Fibroblast of villous mesenchyme (primary cell): ENCODE data around the gene SMIM28. TPM values are rescaled to one million over a fixed set of nuclear protein-coding genes. Genes with fewer than 3 reads are reported as not detected.

Experiments
- DNase-seq: peaks from one replicate; pipeline ENCODE4 v3.0.0-alpha.2; 2010; ENCODE audit warnings: low read depth
- H3K4me3 ChIP-seq: 2 replicates; pipeline ENCODE4 v1.5.1; 2011; ENCODE audit warnings: low read depth, mild to moderate bottlenecking, low read length
- total RNA-seq: library from RNA; depleted of rRNA; stranded (reverse); fragments of >200 nt; gene quantifications from 2 replicates; pipeline ENCODE4 v1.2.3, GENCODE V29; 2012
- TF ChIP-seq, protein P1 (sequence below): IDR thresholded peaks from 2 replicates; pipeline ENCODE4 v1.5.1; 2012; ENCODE audit warnings: low read depth, mild to moderate bottlenecking, low read length; ENCODE audit not compliant: insufficient read depth

Gene SMIM28
- total RNA-seq, 1 donor: not detected

DNA sequence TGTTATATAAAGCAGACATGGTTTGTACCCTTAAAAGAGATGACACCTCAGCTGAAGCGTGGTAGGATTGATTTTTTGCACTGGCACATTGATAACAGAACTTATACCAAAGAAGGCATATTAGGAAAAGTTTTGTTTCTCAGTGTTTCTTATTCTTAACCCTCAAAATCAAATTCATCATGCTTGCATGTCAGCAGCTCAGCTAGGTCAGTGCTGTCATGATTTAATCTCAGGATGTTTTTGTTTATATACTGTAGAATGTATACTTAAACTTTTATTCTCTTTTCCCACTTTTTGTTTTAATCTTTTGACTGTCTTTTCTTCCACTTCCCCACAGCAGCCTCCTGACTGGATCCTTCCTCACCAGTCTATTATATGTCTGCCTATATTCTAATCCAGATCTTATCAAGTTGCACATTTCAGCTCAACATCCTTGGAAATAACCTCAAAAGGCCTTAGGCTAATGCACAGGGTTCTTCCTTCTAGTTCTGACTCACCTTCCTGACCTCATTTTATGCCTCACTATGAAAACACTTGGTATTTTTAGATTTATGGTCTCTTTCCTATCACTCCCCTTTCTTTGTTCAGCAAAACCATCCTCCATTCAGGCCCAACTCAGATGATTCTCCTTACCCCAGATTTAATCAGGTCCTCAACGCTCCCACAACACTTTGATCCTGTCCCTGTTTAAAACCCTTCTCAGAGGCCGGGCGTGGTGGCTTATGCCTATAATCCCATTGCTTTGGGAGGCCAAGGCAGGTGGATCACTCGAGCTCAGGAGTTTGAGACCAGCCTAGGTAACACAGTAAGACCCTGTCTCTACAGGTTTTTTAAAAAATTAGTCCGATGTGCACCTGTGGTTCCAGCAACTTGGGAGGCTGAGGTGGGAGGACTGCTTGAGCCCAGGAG lies 33.5 kb downstream of the SMIM28 start:
- no peak overlapping the region for H3K4me3 ChIP-seq
- peak; percentile 51 for DNase-seq
- TF ChIP-seq, protein P1, sequence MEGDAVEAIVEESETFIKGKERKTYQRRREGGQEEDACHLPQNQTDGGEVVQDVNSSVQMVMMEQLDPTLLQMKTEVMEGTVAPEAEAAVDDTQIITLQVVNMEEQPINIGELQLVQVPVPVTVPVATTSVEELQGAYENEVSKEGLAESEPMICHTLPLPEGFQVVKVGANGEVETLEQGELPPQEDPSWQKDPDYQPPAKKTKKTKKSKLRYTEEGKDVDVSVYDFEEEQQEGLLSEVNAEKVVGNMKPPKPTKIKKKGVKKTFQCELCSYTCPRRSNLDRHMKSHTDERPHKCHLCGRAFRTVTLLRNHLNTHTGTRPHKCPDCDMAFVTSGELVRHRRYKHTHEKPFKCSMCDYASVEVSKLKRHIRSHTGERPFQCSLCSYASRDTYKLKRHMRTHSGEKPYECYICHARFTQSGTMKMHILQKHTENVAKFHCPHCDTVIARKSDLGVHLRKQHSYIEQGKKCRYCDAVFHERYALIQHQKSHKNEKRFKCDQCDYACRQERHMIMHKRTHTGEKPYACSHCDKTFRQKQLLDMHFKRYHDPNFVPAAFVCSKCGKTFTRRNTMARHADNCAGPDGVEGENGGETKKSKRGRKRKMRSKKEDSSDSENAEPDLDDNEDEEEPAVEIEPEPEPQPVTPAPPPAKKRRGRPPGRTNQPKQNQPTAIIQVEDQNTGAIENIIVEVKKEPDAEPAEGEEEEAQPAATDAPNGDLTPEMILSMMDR: no peak

GRCh38 chr6:138415125-138415524 lies 37.4 kb downstream of the SMIM28 start:
- TF ChIP-seq, protein P1: no peak
- H3K4me3 ChIP-seq: no peak overlapping the region
- no peak for DNase-seq

GRCh38 chr6:138416206-138416605 lies 38.5 kb downstream of the SMIM28 start:
- DNase-seq: no peak

DNA sequence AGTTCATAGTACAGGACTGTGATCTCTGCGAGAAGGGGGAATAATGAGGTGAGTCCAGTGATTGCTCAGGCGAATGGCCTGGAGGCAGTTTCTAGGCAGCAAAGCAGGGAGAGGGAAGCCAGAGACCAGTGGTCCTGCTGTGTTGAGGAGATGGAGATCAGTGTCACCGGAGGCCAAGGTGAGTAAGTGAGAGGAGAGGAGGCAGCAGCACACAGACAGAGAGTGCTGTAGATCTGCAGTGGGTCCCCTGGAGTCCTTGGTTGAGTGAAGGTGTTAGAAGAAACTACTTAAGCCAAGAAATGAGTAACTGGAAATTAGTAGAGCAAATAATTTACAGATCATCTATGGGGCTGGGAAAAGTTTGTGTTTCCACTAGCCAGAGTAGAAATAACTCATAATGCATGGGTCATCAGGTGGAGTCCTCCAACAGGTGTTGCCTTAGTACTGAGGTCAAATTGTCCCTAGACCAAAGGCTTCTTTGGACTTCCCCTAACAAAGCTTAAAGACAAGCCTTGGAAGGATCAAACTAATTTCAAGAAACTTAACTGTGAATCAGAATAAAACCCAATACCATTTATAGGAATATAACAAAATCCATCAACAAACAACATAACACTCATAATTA lies 39.9 kb downstream of the SMIM28 start:
- DNase-seq: no peak
- no peak overlapping the region for H3K4me3 ChIP-seq
- TF ChIP-seq, protein P1: no peak

More at GRCh38 chr6:138416206-138416605, 38.5 kb downstream of the SMIM28 start:
- no peak overlapping the region for H3K4me3 ChIP-seq
- TF ChIP-seq, protein P1: no peak

DNA sequence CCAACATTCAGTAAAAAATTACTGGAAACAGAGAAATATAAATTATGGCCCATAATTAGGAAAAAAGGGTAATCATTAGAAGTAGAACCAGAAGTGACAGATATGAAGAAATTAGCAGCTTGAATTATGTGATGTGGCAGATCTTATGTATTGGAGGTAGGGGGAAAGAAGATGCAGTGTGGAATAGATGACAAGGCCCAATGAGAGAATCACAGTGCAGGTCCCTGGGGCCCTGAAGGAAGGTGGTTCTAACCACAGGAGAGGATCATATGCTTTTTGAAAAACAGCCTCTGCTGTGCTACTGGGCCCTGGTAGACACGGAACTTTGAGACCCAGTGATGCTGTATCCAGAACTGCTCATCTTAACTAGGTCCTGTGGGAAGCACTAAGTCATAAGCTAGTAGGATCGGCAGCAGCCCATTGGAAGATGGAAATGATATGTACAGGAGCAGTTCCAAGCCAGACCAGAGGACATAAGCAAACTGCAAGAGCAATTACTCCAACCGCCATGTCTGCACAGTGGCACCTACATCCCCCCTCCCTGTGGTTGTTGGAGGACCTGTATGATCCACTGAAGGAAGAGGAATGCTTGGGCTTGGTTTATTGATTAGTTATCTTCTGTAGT lies 40.5 kb downstream of the SMIM28 start:
- DNase-seq: no peak
- TF ChIP-seq, protein P1: no peak
- H3K4me3 ChIP-seq: no peak overlapping the region

DNA sequence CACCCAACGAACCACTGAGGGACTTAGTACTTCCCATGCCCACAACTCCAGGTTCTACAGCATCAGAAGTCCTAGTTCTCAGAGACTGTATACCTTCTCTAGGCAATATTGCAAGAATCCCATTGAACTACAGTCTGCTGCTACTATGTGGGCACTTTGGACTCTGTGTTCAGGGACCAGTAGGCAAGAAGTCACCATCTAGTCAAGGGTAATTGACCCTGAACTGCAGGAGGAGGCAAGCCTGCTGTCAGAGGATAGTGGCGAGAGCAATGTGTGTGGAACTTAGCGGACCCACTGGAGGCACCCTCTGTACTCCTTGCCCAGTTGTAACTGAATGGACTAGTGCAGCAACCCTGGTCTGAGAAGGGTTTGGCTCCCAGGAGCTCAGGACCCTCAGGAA lies 42.1 kb downstream of the SMIM28 start:
- no peak overlapping the region for H3K4me3 ChIP-seq
- TF ChIP-seq, protein P1: no peak
- no peak for DNase-seq
